Activated CD8-positive, alpha-beta T cell treated with anti-CD3 and anti-CD28 coated beads for 36 hours (primary cell): Measurements from ENCODE around the gene MED22. TPM values are rescaled to one million over a fixed set of nuclear protein-coding genes. Genes with fewer than 3 reads are reported as not detected.

Source experiments
- ATAC-seq: fragments of 200-7000 bp; cut with Tn5 transposase; one replicate; pipeline ENCODE4 v1.10.0; 2021; ENCODE audit warnings: mild to moderate bottlenecking, moderate library complexity
- CTCF ChIA-PET: fragments of 350-600 bp; sonication (Branson Sonifier 250); formaldehyde crosslinking; loops from one replicate; lab custom pipeline; 2021; ENCODE audit warnings: antibody characterized with exemption; lab: Charles Lee
- POLR2A ChIA-PET: fragments of 350-600 bp; sonication (Branson Sonifier 250); formaldehyde crosslinking; loops from one replicate; lab custom pipeline; 2021; ENCODE audit warnings: antibody characterized with exemption; lab: Charles Lee
- DNase-seq: peaks from one replicate; pipeline ENCODE4 v3.0.0-alpha.2; 2020
- H3K27ac Mint-ChIP-seq: one replicate; pipeline ENCODE4 v1.8.0; 2021; ENCODE audit warnings: mild to moderate bottlenecking, mixed read lengths
- H3K27me3 Mint-ChIP-seq: one replicate; pipeline ENCODE4 v1.8.0; 2021; ENCODE audit warnings: mixed read lengths
- H3K36me3 Mint-ChIP-seq: one replicate; pipeline ENCODE4 v1.8.0; 2021; ENCODE audit warnings: low read depth, mixed read lengths
- H3K4me1 Mint-ChIP-seq: one replicate; pipeline ENCODE4 v1.8.0; 2021; ENCODE audit warnings: low read depth, mixed read lengths
- H3K4me3 Mint-ChIP-seq: one replicate; pipeline ENCODE4 v1.8.0; 2021; ENCODE audit warnings: mild to moderate bottlenecking, moderate library complexity, mixed read lengths
- H3K9me3 Mint-ChIP-seq: one replicate; pipeline ENCODE4 v1.8.0; 2021; ENCODE audit warnings: mixed read lengths
- intact Hi-C: fragments of 100-400 bp; cut with micrococcal nuclease; formaldehyde crosslinking; loops from one replicate; pipeline ENCODE4 v1.10.0; 2022
- total RNA-seq, 2 experiments: library from RNA; stranded (reverse); gene quantifications; one replicate each; pipeline ENCODE4 v1.2.3, GENCODE V29; 2021
- TF ChIP-seq, protein P1 (sequence below): fragments of 200-600 bp; IDR thresholded peaks from one replicate; pipeline ENCODE4 v1.8.0; 2022; ENCODE audit warnings: antibody characterized with exemption, mild to moderate bottlenecking

The MED22 gene
- total RNA-seq, 2 experiments from 2014 or later: 23.4 to 29.0 TPM

- ATAC-seq (peak; percentile 5), DNase-seq (peak; percentile 70)
- H3K27ac Mint-ChIP-seq: peak overlapping the region; percentile 98
- intact Hi-C loops: loop anchor here (2.0 to 10.0 kb wide), 2 partner anchors 17 to 115 kb away; no protein-coding TSS in a partner anchor
- H3K27me3 Mint-ChIP-seq: no peaks in the 10 kb centered on the region
- H3K4me1 Mint-ChIP-seq: peaks cover 66% of the 10 kb centered on the region
- TF ChIP-seq, protein P1, sequence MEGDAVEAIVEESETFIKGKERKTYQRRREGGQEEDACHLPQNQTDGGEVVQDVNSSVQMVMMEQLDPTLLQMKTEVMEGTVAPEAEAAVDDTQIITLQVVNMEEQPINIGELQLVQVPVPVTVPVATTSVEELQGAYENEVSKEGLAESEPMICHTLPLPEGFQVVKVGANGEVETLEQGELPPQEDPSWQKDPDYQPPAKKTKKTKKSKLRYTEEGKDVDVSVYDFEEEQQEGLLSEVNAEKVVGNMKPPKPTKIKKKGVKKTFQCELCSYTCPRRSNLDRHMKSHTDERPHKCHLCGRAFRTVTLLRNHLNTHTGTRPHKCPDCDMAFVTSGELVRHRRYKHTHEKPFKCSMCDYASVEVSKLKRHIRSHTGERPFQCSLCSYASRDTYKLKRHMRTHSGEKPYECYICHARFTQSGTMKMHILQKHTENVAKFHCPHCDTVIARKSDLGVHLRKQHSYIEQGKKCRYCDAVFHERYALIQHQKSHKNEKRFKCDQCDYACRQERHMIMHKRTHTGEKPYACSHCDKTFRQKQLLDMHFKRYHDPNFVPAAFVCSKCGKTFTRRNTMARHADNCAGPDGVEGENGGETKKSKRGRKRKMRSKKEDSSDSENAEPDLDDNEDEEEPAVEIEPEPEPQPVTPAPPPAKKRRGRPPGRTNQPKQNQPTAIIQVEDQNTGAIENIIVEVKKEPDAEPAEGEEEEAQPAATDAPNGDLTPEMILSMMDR: no peak
- peaks cover 84% of the 10 kb centered on the region for H3K36me3 Mint-ChIP-seq
- POLR2A ChIA-PET: interaction anchor here (1.4 to 28.8 kb wide), 3 partner anchors 21 to 89 kb away, joined by 4 to 872 read pairs (median 33); partner anchors contain the start of genes CACFD1, MED22, REXO4 and RPL7A
- CTCF ChIA-PET: interaction anchor here (1.7 kb wide), 1 partner anchor 30 kb away, joined by 6 read pairs; no protein-coding TSS in a partner anchor
- H3K9me3 Mint-ChIP-seq: no peaks in the 10 kb centered on the region
- peak overlapping the region; percentile 79 for H3K4me3 Mint-ChIP-seq
These were observed 22.0 kb upstream of the MED22 start for GRCh38 chr9:133369933-133370332.

DNA sequence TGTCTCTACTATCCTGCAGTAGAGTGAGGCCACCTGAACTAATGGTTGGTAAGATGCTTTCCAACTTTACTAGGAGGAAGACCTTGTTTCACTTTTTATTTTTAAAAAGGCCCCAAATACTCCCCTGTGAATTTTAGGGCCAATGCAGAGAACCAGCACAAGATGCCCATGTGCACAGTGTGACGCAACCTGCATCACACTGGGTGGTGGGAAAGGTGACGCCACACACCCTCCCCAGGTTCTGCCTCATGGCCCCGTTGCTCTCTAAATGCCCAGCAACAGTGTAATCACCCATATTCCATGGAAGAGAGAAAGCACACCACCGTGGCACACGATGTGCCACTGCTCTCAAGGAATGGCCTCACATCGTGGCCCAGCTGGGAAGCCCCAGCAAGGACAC is 21.5 kb upstream of the MED22 start:
- Mint-ChIP-seq H3K9me3 (no peaks in the 10 kb centered on the region), H3K27ac (peak overlapping the region; percentile 98), H3K4me3 (peak overlapping the region; percentile 79), H3K27me3 (no peaks in the 10 kb centered on the region), H3K4me1 (peaks cover 62% of the 10 kb centered on the region), H3K36me3 (peaks cover 80% of the 10 kb centered on the region)
- intact Hi-C loops: no loop called here
- TF ChIP-seq, protein P1: no peak
- POLR2A ChIA-PET: interaction anchor here (3.9 to 28.8 kb wide), 2 partner anchors 20 to 47 kb away, joined by 33 to 872 read pairs; partner anchors contain the start of genes MED22, REXO4, RPL7A and SURF1
- ATAC-seq (no peak), DNase-seq (no peak)
- CTCF ChIA-PET: no interaction called here

DNA sequence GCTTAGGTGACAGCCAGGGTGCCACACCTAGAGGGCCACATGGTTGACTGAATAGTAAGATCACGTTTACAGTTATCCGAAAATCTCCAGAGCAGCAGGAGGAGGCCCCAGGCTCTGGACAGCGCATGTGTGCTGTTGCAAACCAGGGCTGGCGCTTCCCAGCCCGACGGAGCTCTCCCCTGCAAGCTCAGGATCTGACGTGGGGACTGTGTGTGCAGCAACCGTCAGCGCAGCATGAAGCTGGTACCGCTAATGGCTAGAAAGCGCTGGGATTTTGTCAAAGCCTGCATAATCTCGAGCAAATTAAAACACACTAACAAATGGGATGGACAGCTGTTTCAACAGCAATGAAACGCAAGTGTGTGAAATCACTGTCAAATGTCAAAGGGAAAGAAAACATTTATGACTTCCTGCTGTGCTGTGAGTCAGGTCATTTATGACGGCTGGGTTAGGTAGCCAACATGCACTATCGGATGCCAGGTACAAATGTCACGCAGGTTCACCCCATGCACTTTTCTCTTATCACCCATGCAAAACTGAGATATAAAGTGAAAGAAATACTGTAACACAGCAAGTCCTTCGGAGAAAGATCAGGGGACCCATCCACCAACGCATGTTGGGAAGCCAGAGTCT is 20.4 kb upstream of the MED22 start:
- TF ChIP-seq, protein P1: no peak
- DNase-seq (no peak), ATAC-seq (no peak)
- peak overlapping the region; percentile 98 for H3K27ac Mint-ChIP-seq
- H3K36me3 Mint-ChIP-seq: peaks cover 84% of the 10 kb centered on the region
- H3K9me3 Mint-ChIP-seq: no peaks in the 10 kb centered on the region
- H3K4me1 Mint-ChIP-seq: peaks cover 61% of the 10 kb centered on the region
- CTCF ChIA-PET: interaction anchor here (1.1 kb wide), 1 partner anchor 17 kb away, joined by 4 read pairs; no protein-coding TSS in a partner anchor
- H3K4me3 Mint-ChIP-seq: peak overlapping the region; percentile 79
- intact Hi-C loops: no loop called here
- POLR2A ChIA-PET: interaction anchor here (1.5 to 28.8 kb wide), 2 partner anchors 9 to 19 kb away, joined by 5 to 872 read pairs; partner anchors contain the start of genes MED22, RPL7A, SURF1 and SURF2
- H3K27me3 Mint-ChIP-seq: no peaks in the 10 kb centered on the region

DNA sequence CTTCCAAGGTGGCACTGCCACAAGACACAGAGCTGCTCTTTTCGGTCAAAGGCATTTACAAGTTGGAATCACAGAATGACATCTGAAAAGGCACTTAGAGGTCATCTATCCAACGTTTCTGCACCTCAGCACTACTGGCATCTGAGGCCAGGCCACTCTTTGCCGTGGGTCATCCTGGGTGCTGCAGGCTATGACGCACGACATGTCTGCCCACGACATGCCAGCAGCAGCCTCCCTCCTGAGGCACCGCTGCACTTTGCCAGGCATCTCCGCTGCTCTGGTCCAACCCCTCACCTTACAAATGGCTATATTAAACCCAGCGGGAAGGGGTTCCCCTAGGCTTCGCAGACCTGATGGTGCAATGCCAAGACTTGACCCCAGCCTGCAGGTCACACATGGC is 19.8 kb upstream of the MED22 start:
- H3K27me3 Mint-ChIP-seq: no peaks in the 10 kb centered on the region
- ATAC-seq: no peak
- ChIA-PET CTCF (interaction anchor here (1.1 kb wide), 1 partner anchor 16 kb away, joined by 4 read pairs; no protein-coding TSS in a partner anchor), POLR2A (interaction anchor here (1.5 to 28.8 kb wide), 2 partner anchors 10 to 19 kb away, joined by 5 to 872 read pairs; partner anchors contain the start of genes MED22, RPL7A, SURF1 and SURF2)
- TF ChIP-seq, protein P1: no peak
- H3K27ac Mint-ChIP-seq: peak overlapping the region; percentile 98
- H3K9me3 Mint-ChIP-seq: no peaks in the 10 kb centered on the region
- peaks cover 80% of the 10 kb centered on the region for H3K36me3 Mint-ChIP-seq
- peaks cover 56% of the 10 kb centered on the region for H3K4me1 Mint-ChIP-seq
- DNase-seq: no peak
- intact Hi-C loops: no loop called here
- H3K4me3 Mint-ChIP-seq: no peak overlapping the region

- Mint-ChIP-seq H3K4me3 (no peak overlapping the region), H3K27ac (peak overlapping the region; percentile 11), H3K4me1 (peaks cover 50% of the 10 kb centered on the region), H3K9me3 (no peaks in the 10 kb centered on the region), H3K27me3 (no peaks in the 10 kb centered on the region), H3K36me3 (peaks cover 75% of the 10 kb centered on the region)
- intact Hi-C loops: no loop called here
- DNase-seq (no peak), ATAC-seq (no peak)
- CTCF ChIA-PET: no interaction called here
- TF ChIP-seq, protein P1: no peak
- POLR2A ChIA-PET: interaction anchor here (0.9 to 28.8 kb wide), 3 partner anchors 11 to 92 kb away, joined by 4 to 872 read pairs (median 5); partner anchors contain the start of genes CACFD1, MED22, RPL7A and SURF1
These were observed 19.3 kb upstream of the MED22 start for GRCh38 chr9:133367221-133367620.
